ENCODE measurements around the gene CRACR2A.

GRCh38 chr12:3683670-3684069 is 69.2 kb downstream of the CRACR2A start:
- TF ChIP-seq CTCF (IDR thresholded peaks at IDR 0.05; ENCODE audit: low read length), result no peak
- no peak for TF ChIP-seq EZH2 (IDR thresholded peaks at IDR 0.05; ENCODE audit: borderline replicate concordance, low read length)

Data from OCI-LY1 (cell line).